ENCODE results near the gene ACAD11. TPM values are rescaled to one million over a fixed set of nuclear protein-coding genes. Genes with fewer than 3 reads are reported as not detected.

ACAD11 gene
- total RNA-seq, 1 experiment from 2014 or later, result 15.4 TPM

GRCh38 chr3:132519914-132520313, 139.7 kb downstream of the ACAD11 start:
- DNase-seq (ENCODE audit: low read depth, low spot score) (no peak), ATAC-seq (no peak)
- no peaks in the 10 kb centered on the region for H3K9me3 ChIP-seq (ENCODE audit: control insufficient read depth, insufficient read depth, low read depth, low read length)
- POLR2A ChIA-PET, result no interaction called here
- H3K27me3 ChIP-seq (ENCODE audit: control insufficient read depth, insufficient read depth, low read length), result no peaks in the 10 kb centered on the region
- no peak overlapping the region for H3K27ac ChIP-seq (ENCODE audit: low read length)
- intact Hi-C loops (cut with micrococcal nuclease; ENCODE audit: unreplicated experiment) (no loop called here), in situ Hi-C loops (cut with HindIII; ENCODE audit: low pct_unique_long_range_greater_than_20kb, low sequenced_read_pairs) (no loop called here)
- peaks cover 29% of the 10 kb centered on the region for H3K36me3 ChIP-seq (ENCODE audit: control insufficient read depth, insufficient read depth, low read length)
- TF ChIP-seq CTCF (IDR thresholded peaks at IDR 0.05), result no peak
- TF ChIP-seq, protein P1, sequence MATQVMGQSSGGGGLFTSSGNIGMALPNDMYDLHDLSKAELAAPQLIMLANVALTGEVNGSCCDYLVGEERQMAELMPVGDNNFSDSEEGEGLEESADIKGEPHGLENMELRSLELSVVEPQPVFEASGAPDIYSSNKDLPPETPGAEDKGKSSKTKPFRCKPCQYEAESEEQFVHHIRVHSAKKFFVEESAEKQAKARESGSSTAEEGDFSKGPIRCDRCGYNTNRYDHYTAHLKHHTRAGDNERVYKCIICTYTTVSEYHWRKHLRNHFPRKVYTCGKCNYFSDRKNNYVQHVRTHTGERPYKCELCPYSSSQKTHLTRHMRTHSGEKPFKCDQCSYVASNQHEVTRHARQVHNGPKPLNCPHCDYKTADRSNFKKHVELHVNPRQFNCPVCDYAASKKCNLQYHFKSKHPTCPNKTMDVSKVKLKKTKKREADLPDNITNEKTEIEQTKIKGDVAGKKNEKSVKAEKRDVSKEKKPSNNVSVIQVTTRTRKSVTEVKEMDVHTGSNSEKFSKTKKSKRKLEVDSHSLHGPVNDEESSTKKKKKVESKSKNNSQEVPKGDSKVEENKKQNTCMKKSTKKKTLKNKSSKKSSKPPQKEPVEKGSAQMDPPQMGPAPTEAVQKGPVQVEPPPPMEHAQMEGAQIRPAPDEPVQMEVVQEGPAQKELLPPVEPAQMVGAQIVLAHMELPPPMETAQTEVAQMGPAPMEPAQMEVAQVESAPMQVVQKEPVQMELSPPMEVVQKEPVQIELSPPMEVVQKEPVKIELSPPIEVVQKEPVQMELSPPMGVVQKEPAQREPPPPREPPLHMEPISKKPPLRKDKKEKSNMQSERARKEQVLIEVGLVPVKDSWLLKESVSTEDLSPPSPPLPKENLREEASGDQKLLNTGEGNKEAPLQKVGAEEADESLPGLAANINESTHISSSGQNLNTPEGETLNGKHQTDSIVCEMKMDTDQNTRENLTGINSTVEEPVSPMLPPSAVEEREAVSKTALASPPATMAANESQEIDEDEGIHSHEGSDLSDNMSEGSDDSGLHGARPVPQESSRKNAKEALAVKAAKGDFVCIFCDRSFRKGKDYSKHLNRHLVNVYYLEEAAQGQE (IDR thresholded peaks at IDR 0.05; ENCODE audit: insufficient read depth in 1 of 2, low read depth in 2 of 2, low read length in 1 of 2), result no peak
- TF ChIP-seq SIN3A (IDR thresholded peaks at IDR 0.05; ENCODE audit: borderline replicate concordance, insufficient read depth, low read depth, low read length), result no peak
- no peak for TF ChIP-seq TCF7L2 (IDR thresholded peaks at IDR 0.05; ENCODE audit: low read depth, low read length)
- no peak for TF ChIP-seq POLR2AphosphoS5 (IDR thresholded peaks at IDR 0.05; ENCODE audit: low read depth, low read length)
- BruUV-seq (replicated peaks), result no TSS peak
- no peaks in the 10 kb centered on the region for H3K4me1 ChIP-seq (ENCODE audit: control insufficient read depth, insufficient read depth, low read length)
- CTCF ChIA-PET, result no interaction called here
- no peak overlapping the region for H3K4me3 ChIP-seq (ENCODE audit: low read depth in 2 of 2, low read length in 2 of 2)

- H3K4me1 ChIP-seq (ENCODE audit: control insufficient read depth, insufficient read depth, low read length), result no peaks in the 10 kb centered on the region
- intact Hi-C loops (cut with micrococcal nuclease; ENCODE audit: unreplicated experiment), result no loop called here
- in situ Hi-C loops (cut with HindIII; ENCODE audit: low pct_unique_long_range_greater_than_20kb, low sequenced_read_pairs), result no loop called here
- H3K9me3 ChIP-seq (ENCODE audit: control insufficient read depth, insufficient read depth, low read depth, low read length), result no peaks in the 10 kb centered on the region
- no peak overlapping the region for H3K4me3 ChIP-seq (ENCODE audit: low read depth in 2 of 2, low read length in 2 of 2)
- CTCF ChIA-PET, result no interaction called here
- H3K27me3 ChIP-seq (ENCODE audit: control insufficient read depth, insufficient read depth, low read length), result no peaks in the 10 kb centered on the region
- peaks cover 41% of the 10 kb centered on the region for H3K36me3 ChIP-seq (ENCODE audit: control insufficient read depth, insufficient read depth, low read length)
- BruUV-seq (replicated peaks), result no TSS peak
- ATAC-seq, result no peak
- POLR2A ChIA-PET, result no interaction called here
- TF ChIP-seq POLR2AphosphoS5 (IDR thresholded peaks at IDR 0.05; ENCODE audit: low read depth, low read length), result no peak
- TF ChIP-seq, protein P1 (IDR thresholded peaks at IDR 0.05; ENCODE audit: insufficient read depth in 1 of 2, low read depth in 2 of 2, low read length in 1 of 2), result no peak
- no peak for TF ChIP-seq TCF7L2 (IDR thresholded peaks at IDR 0.05; ENCODE audit: low read depth, low read length)
- no peak for TF ChIP-seq SIN3A (IDR thresholded peaks at IDR 0.05; ENCODE audit: borderline replicate concordance, insufficient read depth, low read depth, low read length)
- no peak for TF ChIP-seq CTCF (IDR thresholded peaks at IDR 0.05)
- H3K27ac ChIP-seq (ENCODE audit: low read length), result no peak overlapping the region
- DNase-seq (ENCODE audit: low read depth, low spot score), result no peak
These were observed 142.3 kb downstream of the ACAD11 start for GRCh38 chr3:132517311-132517710.
